HG02678 (cell line): ENCODE results near the gene NRG2.

ENCODE experiments used
- ATAC-seq: cut with Tn5 transposase; IDR thresholded peaks from one replicate; pipeline ENCODE4 v1.9.1; 2021; ENCODE audit warnings: mild to moderate bottlenecking, moderate library complexity; ENCODE audit not compliant: unreplicated experiment

NRG2 gene

GRCh38 chr5:139885857-139886208 lies 157.3 kb downstream of the NRG2 start:
- no peak for ATAC-seq

- ATAC-seq, result no peak
Measured at GRCh38 chr5:139885172-139885856, 157.8 kb downstream of the NRG2 start.

GRCh38 chr5:139884734-139885133 lies 158.4 kb downstream of the NRG2 start:
- ATAC-seq, result no peak

GRCh38 chr5:139884144-139884543 lies 159.0 kb downstream of the NRG2 start:
- ATAC-seq, result no peak

- no peak for ATAC-seq
Measured at GRCh38 chr5:139882961-139883539, 160.0 kb downstream of the NRG2 start.

- no peak for ATAC-seq
Measured at GRCh38 chr5:139882316-139882715, 160.8 kb downstream of the NRG2 start.

GRCh38 chr5:139881143-139881733 lies 161.9 kb downstream of the NRG2 start:
- no peak for ATAC-seq

- ATAC-seq, result no peak
Measured at GRCh38 chr5:139880416-139881142, 162.5 kb downstream of the NRG2 start.

- no peak for ATAC-seq
Measured at GRCh38 chr5:139878093-139878492, 165.0 kb downstream of the NRG2 start.

GRCh38 chr5:139877129-139877597 lies 165.9 kb downstream of the NRG2 start:
- no peak for ATAC-seq

- ATAC-seq, result no peak
Measured at GRCh38 chr5:139875957-139876356, 167.1 kb downstream of the NRG2 start.

- no peak for ATAC-seq
Measured at GRCh38 chr5:139872851-139873794, 170.0 kb downstream of the NRG2 start.

GRCh38 chr5:139872052-139872766 lies 170.9 kb downstream of the NRG2 start:
- no peak for ATAC-seq

GRCh38 chr5:139871614-139872013 lies 171.5 kb downstream of the NRG2 start:
- ATAC-seq, result no peak

- ATAC-seq, result no peak
Measured at GRCh38 chr5:139870677-139871076, 172.4 kb downstream of the NRG2 start.

- no peak for ATAC-seq
Measured at GRCh38 chr5:139869042-139869790, 173.9 kb downstream of the NRG2 start.

GRCh38 chr5:139867581-139867980 lies 175.5 kb downstream of the NRG2 start:
- ATAC-seq, result no peak

GRCh38 chr5:139867109-139867508 lies 176.0 kb downstream of the NRG2 start:
- ATAC-seq, result no peak
